ENCODE data around the gene CHRNA4.

- TF ChIP-seq TAF1 (IDR thresholded peaks at IDR 0.05; ENCODE audit: borderline replicate concordance, insufficient read depth, low read length) (no peak), POLR2AphosphoS5 (IDR thresholded peaks at IDR 0.05; ENCODE audit: low read depth, low read length) (no peak), REST (IDR thresholded peaks at IDR 0.05; ENCODE audit: insufficient read depth in 1 of 2, low read depth in 2 of 2, low read length in 2 of 2) (no peak), SIN3A (IDR thresholded peaks at IDR 0.05; ENCODE audit: borderline replicate concordance, insufficient read depth, low read length) (no peak)
Observed at GRCh38 chr20:63311186-63311832, 49.8 kb downstream of the CHRNA4 start.

Data from PFSK-1 (cell line).